C4-2B (cell line): ENCODE data around the gene ZNF19.

Experiments used
- H3K27ac ChIP-seq: fragments of 450-650 bp; 2 replicates; pipeline ENCODE4 v1.5.1; 2017
- ZFX ChIP-seq: fragments of 450-650 bp; IDR thresholded peaks from 2 replicates; pipeline ENCODE4 v1.6.1; 2017
- TF ChIP-seq, protein P1 (sequence below): fragments of 450-650 bp; conservative IDR thresholded peaks from 2 replicates; pipeline ENCODE4 v1.5.1; 2017; ENCODE audit warnings: mild to moderate bottlenecking

ZNF19 gene

GRCh38 chr16:71501547-71501946, 12.4 kb upstream of the ZNF19 start:
- no peak overlapping the region for H3K27ac ChIP-seq
- TF ChIP-seq ZFX = no peak
- TF ChIP-seq, protein P1, sequence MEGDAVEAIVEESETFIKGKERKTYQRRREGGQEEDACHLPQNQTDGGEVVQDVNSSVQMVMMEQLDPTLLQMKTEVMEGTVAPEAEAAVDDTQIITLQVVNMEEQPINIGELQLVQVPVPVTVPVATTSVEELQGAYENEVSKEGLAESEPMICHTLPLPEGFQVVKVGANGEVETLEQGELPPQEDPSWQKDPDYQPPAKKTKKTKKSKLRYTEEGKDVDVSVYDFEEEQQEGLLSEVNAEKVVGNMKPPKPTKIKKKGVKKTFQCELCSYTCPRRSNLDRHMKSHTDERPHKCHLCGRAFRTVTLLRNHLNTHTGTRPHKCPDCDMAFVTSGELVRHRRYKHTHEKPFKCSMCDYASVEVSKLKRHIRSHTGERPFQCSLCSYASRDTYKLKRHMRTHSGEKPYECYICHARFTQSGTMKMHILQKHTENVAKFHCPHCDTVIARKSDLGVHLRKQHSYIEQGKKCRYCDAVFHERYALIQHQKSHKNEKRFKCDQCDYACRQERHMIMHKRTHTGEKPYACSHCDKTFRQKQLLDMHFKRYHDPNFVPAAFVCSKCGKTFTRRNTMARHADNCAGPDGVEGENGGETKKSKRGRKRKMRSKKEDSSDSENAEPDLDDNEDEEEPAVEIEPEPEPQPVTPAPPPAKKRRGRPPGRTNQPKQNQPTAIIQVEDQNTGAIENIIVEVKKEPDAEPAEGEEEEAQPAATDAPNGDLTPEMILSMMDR = no peak

DNA sequence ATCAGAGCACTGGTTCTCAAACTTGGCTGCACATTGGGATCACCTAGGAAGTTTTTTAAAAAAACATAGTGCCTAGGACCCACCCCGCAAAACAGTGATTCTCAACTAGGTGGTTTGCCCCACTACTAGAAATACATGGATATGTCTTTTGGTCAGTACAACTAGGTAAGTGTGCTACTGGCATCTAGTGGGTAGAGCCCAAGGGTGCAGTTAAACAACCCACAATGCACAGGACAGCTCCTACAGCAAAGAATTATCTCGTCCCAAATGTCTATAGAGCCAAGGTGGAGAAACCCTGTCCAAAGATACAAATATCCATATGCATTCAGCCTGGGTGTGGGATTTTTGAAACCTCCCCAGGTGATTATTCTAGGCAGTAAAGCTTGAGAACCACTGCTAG, 11.8 kb upstream of the ZNF19 start:
- no peak overlapping the region for H3K27ac ChIP-seq
- TF ChIP-seq, protein P1 = no peak
- no peak for TF ChIP-seq ZFX

GRCh38 chr16:71499775-71500364, 10.7 kb upstream of the ZNF19 start:
- H3K27ac ChIP-seq = no peak overlapping the region

GRCh38 chr16:71498031-71498430, 8.9 kb upstream of the ZNF19 start:
- no peak for TF ChIP-seq ZFX
- TF ChIP-seq, protein P1 = no peak
- H3K27ac ChIP-seq = no peak overlapping the region

More at GRCh38 chr16:71499775-71500364, 10.7 kb upstream of the ZNF19 start:
- TF ChIP-seq, protein P1 = peak; percentile 80
- TF ChIP-seq ZFX = no peak

GRCh38 chr16:71493213-71493612, 4.1 kb upstream of the ZNF19 start:
- no peak for TF ChIP-seq ZFX
- TF ChIP-seq, protein P1 = no peak
- H3K27ac ChIP-seq = no peak overlapping the region

- no peak overlapping the region for H3K27ac ChIP-seq
- TF ChIP-seq, protein P1 = no peak
- TF ChIP-seq ZFX = no peak
Observed at GRCh38 chr16:71492786-71493185, 3.7 kb upstream of the ZNF19 start.

- no peak overlapping the region for H3K27ac ChIP-seq
- TF ChIP-seq, protein P1 = no peak
- TF ChIP-seq ZFX = no peak
Observed at GRCh38 chr16:71491054-71491453, 1.9 kb upstream of the ZNF19 start.
